GM18951 (cell line): Measurements from ENCODE around the gene ZNF280B.
"Not testable (repeated sequence)": the region's sequence is repeated elsewhere in the genome, so short reads cannot be mapped to it uniquely, and the experiment has no call there.

Experiments used
- POLR2A ChIP-seq: IDR thresholded peaks from 4 replicates; pipeline ENCODE4 v1.6.1; 2011; ENCODE audit warnings: mild to moderate bottlenecking; ENCODE audit not compliant: insufficient read length, insufficient read depth; ENCODE audit errors: extremely low read depth
- in situ Hi-C: fragments of 300-500 bp; cut with MboI; formaldehyde crosslinking; loops from one replicate; pipeline ENCODE4 v1.12.0; 2022; ENCODE audit warnings: low sequenced_read_pairs, mixed read lengths, inconsistent platforms; ENCODE audit not compliant: unreplicated experiment

The ZNF280B gene

DNA sequence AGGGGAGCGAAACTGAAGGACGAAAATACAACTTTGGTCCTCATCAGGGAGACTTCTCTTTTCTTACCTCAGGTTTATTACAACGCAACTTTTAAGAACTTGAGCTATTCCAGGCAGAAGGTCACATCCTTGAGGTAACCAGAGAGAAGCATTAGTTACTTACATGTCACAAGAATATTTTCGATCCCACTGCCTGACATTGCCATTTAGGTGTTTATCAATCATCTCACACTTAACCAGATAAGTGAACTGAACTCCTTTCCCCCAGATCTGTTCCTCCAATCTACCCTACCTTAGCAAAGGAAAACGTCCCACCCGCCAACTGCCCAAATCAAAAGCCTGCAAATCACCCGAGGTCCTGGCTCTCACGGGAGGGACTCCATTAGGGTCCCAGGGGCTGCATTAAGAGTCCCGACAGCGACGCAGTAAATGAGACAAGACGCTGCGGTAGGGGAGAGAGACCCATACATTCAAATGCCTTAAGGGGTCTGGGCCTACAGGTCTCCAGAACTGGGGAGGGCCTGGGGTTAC, 734 bp downstream of the ZNF280B start:
- in situ Hi-C loops = no loop called here
- no peak for TF ChIP-seq POLR2A

DNA sequence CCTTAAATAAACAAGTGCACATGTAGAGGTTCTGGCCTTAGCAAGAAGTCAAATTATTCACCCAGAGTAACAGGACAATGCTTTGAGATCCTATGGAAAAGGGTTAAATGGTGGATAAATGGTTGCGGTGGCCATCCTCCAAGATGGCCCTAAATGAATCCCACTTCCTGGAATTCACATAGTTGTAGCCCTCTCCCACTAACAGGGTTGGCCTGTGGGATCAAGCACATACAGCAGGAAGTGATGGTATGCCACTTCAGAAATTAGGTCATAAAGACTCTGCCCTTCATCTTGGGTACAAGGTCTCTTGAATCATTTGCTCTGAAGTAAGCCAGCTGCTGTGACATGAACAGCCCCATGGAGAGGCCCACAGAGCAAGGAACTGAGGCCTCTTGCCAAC, 1.8 kb downstream of the ZNF280B start:
- in situ Hi-C loops = no loop called here

DNA sequence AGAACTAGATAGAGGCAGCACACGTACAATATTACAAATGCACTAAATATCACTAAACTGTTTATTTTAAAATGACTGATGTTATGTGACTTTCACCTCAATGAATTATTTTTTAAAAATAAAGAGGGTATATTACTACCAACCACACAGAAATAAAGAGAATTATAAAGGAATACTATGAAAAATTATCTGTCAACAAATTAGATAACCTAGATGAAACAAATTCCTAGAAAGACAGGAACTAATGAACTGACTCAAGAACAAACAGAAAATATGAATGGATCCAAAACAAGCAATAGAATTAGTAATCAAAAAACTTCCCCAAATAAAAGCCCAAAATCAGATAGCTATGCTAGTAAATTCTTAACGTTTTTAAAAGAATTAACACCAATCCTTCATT, 10.3 kb downstream of the ZNF280B start:
- in situ Hi-C loops = no loop called here
- TF ChIP-seq POLR2A = no peak

More for the DNA sequence above, 1.8 kb downstream of the ZNF280B start:
- no peak for TF ChIP-seq POLR2A

DNA sequence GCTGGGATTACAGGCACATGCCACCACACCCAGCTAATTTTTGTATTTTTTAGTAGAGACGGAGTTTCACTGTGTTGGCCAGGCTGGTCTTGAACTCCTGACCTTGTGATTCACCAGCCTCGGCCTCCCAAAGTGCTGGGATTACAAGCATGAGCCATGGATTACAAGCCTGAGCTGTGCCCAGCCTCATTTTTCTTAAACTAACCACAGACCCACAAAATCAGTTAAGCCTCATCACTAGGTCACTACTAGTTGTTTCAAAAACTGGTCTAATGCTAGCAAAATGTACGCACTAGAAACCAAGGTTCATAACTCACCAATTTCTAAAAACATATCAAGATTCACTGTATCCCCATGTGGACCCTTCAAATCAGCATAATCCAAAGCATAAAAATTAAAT, 17.0 kb downstream of the ZNF280B start:
- in situ Hi-C loops = not testable (repeated sequence)

DNA sequence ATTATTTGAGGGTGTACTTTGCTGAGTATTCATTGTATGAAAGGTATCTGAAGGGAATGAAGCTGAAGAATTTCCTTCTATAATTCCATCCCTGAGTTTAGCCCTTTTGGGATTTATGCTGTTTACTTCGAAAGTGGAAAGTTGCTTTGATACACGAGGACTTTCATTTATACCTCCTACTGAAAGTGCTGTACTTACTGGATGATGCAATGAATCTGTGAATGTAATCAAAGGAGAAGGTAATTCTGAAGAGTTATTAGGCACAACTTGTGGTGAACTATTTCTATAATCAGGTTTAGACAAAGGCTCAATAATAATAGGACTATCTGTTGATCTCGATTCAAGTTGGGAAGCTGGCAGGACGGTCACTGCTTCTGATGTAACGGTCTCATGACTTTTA, 19.8 kb downstream of the ZNF280B start:
- in situ Hi-C loops = no loop called here
- no peak for TF ChIP-seq POLR2A

DNA sequence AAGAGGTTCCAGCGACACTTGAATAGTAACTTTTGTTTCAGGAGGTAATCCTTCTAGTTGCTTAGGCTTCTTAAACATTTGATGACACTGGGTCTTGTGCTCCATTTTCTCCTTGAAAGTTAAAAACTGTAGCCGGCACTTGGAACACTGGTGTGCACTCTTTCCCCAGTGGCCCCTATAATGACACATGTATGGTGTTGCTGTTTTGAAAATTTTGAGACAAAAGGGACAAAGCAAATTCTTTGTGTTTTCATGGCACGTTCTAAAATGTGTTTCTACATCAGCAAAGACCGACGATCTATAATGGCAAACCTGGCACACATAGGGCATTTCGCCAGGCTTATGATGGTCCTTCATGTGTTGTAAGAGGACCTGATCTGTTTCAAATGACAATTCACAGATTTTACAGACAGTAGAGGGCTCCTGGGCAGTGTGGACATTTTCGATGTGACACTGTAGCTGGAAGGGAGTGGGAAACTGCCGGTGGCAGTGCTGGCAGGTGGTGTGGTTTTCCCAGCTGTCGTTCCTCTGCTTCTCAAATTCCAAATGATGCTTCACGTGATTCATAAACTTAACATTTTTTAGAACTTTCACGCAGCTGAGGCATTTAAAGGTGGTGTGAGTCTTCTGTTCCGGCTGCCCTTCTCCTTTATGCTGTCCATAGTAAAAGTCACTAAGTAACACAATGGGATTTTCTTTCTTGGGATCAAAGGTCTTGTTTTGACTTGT, 20.5 kb downstream of the ZNF280B start:
- in situ Hi-C loops = no loop called here
- no peak for TF ChIP-seq POLR2A

DNA sequence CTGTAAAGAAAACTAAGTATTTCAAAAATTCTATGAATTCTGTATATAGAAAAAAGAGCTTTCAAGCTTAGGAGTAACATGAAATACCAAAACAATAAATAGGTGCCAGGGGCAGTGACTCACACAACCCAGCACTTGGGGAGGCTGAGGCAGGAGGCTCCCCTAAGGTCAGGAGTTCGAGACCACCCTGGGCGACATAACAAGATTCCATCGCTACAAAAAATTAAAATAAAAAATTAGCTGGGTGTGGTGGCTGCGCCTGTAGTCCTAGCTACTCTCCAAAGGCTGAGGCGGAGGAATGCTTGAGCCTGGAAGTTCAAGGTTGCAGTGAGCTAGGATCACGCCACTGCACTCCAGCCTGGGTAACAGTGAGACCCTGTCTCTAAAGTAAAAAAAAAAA, 21.5 kb downstream of the ZNF280B start:
- in situ Hi-C loops = no loop called here
- no peak for TF ChIP-seq POLR2A

DNA sequence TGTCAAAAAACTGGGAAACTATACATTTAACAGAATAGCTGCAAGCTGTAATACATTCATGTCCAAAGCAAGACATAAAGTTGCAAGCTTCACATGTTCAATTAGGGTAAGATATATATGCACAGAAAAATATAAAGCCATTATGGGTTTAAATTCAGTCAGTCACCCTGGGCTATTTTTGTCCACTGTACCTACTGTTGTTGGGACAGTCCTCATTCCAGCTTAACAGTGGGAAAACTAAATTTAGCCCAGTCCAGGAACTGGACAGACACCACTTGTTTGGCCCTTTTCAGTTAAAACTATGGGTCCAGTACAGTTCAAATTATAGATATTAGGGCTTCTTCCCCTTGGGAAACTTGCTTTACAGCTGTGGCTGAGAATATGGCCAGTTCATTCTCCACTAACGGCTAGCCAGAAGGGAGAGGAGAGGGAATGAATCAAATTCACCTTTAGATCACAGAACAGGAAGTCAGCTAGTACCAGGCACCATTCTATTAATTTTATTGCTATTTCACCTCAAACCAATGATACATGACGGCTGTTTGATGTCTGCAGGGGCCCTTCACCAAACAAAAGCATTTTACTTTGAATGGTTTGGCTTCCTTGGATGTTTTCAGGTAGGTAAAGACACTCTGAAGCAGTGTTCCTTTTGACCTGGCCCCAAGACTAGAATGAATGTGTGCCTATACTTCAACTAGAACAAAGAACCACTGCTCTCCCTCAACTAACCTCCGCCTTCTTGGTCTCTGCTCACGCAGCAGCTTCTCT, 22.2 kb downstream of the ZNF280B start:
- no peak for TF ChIP-seq POLR2A
- in situ Hi-C loops = no loop called here

DNA sequence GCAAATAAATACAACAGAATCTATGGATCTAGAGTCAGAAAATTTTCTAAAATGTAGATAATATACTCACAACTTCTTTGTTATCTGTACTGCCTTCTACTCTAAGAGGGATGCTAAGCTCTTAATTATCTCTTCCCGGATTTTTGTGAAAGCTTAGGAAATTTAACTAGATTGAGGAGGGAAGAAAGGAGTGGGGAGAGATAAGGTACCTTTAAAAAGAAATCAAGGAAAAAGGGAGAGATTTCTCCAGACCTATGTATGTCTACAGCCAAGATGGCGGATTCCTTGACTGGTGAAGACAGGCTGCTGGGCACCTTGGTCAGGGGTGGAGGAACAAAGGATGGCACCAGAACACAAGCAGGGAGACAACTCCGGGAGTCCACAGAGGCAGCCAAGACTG, 23.0 kb downstream of the ZNF280B start:
- in situ Hi-C loops = no loop called here
- TF ChIP-seq POLR2A = no peak

DNA sequence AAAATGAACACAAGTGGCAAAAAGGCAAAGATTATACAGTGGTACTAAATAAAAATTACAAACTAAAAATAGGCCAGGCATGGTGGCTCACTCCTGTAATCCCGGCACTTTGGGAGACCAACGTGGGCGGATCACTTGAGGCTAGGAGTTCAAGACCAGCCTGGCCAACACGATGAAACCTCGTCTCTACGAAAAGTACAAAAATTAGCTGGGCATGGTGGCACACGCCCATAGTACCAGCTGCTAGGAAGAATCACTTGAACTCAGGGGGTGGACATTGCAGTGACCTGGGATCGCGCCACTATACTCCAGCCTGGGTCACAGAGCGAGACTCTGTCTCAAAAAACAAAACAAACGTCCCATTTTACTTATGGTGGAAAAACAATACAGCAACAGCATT, 24.5 kb downstream of the ZNF280B start:
- TF ChIP-seq POLR2A = no peak
- in situ Hi-C loops = no loop called here

DNA sequence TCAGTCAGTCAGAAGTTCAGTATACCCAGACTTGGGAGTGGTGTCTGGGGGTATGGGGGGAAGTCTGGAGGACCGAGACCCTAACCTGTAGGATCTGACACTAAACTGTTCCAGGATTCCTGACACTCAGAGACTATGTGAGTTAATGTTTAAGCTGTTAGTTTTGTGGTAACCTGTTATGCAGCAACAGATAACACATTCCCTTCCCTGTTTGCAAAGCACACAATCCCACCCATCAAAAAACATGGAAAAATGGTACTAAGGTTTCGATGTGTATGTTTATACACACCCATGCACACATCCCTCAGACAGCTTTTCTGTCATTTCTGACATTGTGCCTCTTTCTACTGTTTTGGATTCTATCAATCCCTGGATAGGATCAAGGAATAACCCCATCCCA, 27.6 kb downstream of the ZNF280B start:
- in situ Hi-C loops = no loop called here
- TF ChIP-seq POLR2A = no peak

DNA sequence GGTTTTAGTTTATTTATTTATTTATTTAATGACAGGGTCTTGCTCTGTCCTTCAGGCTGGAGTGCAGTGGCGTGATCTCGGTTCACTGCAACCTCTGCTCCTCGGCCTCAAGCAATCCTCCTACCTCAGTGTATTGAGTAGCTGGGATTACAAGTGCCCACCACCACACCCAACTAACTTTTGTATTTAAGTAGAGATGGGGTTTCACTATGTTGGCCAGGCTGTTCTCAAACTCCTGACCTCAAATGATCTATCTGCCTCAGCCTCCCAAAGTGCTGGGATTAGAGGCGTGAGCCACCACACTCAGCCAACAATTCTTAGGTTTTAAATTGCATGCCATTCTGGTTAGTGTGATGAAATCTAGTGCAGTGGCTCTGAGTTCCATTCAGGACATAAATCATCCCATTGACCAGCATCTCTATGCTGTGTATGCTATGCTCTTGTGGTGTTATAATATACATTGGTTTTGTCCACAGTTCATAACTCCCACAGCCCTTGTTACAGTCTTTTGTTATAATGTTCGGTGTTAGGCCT, 28.5 kb downstream of the ZNF280B start:
- TF ChIP-seq POLR2A = no peak
- in situ Hi-C loops = no loop called here

DNA sequence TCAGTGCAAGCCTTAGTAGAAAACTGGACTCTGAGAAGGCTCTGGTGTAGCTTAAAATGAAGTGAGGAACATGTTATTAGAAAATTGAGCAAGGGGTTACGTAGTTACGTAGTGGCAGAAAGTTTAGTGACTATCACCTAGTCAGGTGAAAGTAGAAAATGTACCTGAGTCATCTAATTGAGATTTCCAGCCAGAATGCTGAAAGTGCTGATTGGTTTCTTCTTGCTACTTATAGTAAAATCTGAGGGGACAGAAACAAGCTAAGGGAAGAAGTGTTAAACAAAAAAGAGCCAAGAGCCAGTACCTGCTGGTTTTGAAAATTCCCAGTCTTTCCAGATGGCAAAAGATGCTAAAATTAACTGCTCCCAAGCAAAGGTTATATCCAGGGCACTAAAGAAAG, 29.4 kb downstream of the ZNF280B start:
- TF ChIP-seq POLR2A = no peak
- in situ Hi-C loops = no loop called here

DNA sequence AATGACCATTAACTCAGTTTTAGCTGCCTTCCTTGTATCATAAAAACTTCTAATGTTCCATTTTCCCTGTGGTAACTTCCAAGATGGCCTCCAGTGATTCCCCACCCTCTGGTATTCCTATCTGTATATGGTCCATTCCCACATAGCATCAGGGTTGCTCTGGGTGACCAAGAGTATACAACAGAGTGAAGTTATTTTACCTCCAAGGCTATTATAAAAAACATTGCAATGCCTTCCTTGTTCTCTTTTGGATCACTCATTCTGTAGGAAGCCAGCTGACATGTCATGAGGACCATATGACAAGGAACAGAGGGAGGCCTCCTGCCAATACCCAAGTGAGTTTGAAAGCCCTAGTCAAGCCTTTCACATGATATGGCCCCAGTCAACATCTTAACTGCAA, 30.1 kb downstream of the ZNF280B start:
- in situ Hi-C loops = no loop called here
- no peak for TF ChIP-seq POLR2A

DNA sequence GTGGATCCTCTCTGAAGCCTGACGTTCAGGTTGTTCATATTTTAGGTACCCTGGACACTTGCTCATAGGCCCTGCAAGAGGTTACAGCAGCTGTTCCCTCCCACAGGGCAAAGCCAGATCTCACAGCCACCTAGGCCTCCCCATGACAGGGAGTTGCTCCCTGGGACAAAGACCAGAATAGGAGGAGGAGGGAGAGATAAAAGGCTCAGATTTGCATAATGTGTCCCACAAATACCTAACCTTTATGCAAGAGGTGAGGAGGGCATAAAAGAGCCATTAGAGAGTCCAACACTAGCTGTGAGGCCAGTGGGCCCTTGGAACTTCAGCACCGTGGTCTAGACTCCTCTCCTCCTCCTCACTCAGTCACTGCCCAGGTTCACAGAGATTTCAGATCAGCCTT, 33.8 kb downstream of the ZNF280B start:
- no peak for TF ChIP-seq POLR2A
- in situ Hi-C loops = no loop called here

DNA sequence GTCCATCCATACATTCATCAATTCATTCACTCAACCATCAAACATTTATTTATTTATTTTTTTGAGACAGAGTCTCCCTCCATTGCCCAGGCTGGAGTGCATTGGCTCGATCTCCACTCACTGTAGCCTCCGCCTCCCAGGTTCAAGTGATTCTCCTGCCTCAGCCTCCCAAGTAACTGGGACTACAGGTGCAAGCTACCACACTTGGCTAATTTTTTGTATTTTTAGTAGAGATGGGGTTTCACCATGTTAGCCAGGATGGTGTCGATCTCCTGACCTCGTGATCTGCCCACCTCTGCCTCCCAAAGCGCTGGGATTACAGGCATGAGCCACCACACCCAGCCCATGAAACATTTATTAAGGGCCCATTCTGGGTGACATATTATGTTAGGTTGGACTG, 37.4 kb downstream of the ZNF280B start:
- in situ Hi-C loops = not testable (repeated sequence)
